ENCODE measurements around the gene PALM2AKAP2.

Gene PALM2AKAP2

DNA sequence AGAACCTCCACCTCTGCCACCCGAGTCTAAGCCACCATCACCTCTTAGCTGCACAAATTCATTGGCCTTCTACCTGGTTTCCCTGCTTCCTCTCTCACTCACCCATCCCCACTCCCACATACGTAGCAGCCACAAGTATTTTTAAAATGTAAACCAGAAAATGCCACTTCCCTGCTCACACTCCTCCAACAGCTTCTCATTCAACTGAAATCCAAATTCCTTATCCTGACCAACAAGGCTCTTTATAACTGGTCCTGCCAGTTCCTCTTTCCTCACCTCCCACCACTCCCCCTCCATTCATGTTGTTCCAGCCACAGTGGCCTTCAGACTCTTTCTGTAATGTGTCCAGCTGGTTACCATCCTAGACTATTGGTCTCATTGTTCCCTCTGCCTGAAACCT, 25.0 kb upstream of the PALM2AKAP2 start:
- Histone ChIP-seq H2AFZ (ENCODE audit: low read length) (no peak overlapping the region), H3K79me2 (ENCODE audit: insufficient read depth, low read length) (no peaks in the 10 kb centered on the region), H3F3A (ENCODE audit: low read depth) (no peaks in the 10 kb centered on the region), H3K9ac (ENCODE audit: low read depth, low read length, poor library complexity, severe bottlenecking) (no peak overlapping the region), H3K9me2 (replicated peaks; ENCODE audit: low read depth, low read length) (no peaks in the 10 kb centered on the region), H3K4me2 (ENCODE audit: low read depth, low read length, poor library complexity, severe bottlenecking) (no peak overlapping the region), H3K27me3 (ENCODE audit: insufficient read depth, low read length, poor library complexity, severe bottlenecking) (no peaks in the 10 kb centered on the region), H3K9me3 (ENCODE audit: insufficient read depth, low read depth, low read length) (no peaks in the 10 kb centered on the region), H3K4me1 (ENCODE audit: insufficient read depth, low read length, poor library complexity, severe bottlenecking) (no peaks in the 10 kb centered on the region), H4K20me1 (ENCODE audit: insufficient read depth, low read length, poor library complexity, severe bottlenecking) (no peaks in the 10 kb centered on the region), H3K36me3 (ENCODE audit: insufficient read depth, low read length) (no peaks in the 10 kb centered on the region), H3K4me3 (ENCODE audit: low read length, poor library complexity, severe bottlenecking) (no peak overlapping the region)
- TF ChIP-seq, protein P1, sequence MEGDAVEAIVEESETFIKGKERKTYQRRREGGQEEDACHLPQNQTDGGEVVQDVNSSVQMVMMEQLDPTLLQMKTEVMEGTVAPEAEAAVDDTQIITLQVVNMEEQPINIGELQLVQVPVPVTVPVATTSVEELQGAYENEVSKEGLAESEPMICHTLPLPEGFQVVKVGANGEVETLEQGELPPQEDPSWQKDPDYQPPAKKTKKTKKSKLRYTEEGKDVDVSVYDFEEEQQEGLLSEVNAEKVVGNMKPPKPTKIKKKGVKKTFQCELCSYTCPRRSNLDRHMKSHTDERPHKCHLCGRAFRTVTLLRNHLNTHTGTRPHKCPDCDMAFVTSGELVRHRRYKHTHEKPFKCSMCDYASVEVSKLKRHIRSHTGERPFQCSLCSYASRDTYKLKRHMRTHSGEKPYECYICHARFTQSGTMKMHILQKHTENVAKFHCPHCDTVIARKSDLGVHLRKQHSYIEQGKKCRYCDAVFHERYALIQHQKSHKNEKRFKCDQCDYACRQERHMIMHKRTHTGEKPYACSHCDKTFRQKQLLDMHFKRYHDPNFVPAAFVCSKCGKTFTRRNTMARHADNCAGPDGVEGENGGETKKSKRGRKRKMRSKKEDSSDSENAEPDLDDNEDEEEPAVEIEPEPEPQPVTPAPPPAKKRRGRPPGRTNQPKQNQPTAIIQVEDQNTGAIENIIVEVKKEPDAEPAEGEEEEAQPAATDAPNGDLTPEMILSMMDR (conservative IDR thresholded peaks at IDR 0.05; ENCODE audit: low read length) = no peak
- no peak for TF ChIP-seq EZH2phosphoT487 (IDR thresholded peaks at IDR 0.05; ENCODE audit: borderline replicate concordance)

DNA sequence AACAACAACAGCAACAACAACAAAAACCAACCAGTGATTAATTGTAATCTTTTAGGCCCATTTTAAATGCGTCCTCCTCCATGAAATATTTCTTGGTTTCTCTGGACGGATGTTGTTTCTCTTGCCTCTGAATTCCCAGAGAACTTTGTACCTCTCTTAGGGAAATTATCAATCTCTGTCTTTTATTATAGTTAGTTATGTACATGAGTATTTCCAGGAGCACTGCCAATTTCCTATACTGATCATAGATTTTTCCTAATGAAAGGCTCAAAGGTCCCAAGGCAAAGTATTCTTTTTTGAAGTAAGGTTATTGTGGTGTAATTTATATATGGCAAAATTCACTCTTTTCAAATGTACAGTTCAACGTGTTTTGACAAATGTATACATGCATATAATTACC, 20.4 kb upstream of the PALM2AKAP2 start:
- no peak for TF ChIP-seq EZH2phosphoT487 (IDR thresholded peaks at IDR 0.05; ENCODE audit: borderline replicate concordance)
- Histone ChIP-seq H3K36me3 (ENCODE audit: insufficient read depth, low read length) (no peaks in the 10 kb centered on the region), H3K4me1 (ENCODE audit: insufficient read depth, low read length, poor library complexity, severe bottlenecking) (no peaks in the 10 kb centered on the region), H3K79me2 (ENCODE audit: insufficient read depth, low read length) (no peaks in the 10 kb centered on the region), H2AFZ (ENCODE audit: low read length) (no peak overlapping the region), H3K4me2 (ENCODE audit: low read depth, low read length, poor library complexity, severe bottlenecking) (no peak overlapping the region), H3F3A (ENCODE audit: low read depth) (no peaks in the 10 kb centered on the region), H3K9ac (ENCODE audit: low read depth, low read length, poor library complexity, severe bottlenecking) (no peak overlapping the region), H3K4me3 (ENCODE audit: low read length, poor library complexity, severe bottlenecking) (no peak overlapping the region), H4K20me1 (ENCODE audit: insufficient read depth, low read length, poor library complexity, severe bottlenecking) (no peaks in the 10 kb centered on the region), H3K9me3 (ENCODE audit: insufficient read depth, low read depth, low read length) (no peaks in the 10 kb centered on the region), H3K9me2 (replicated peaks; ENCODE audit: low read depth, low read length) (no peaks in the 10 kb centered on the region), H3K27me3 (ENCODE audit: insufficient read depth, low read length, poor library complexity, severe bottlenecking) (no peaks in the 10 kb centered on the region)

DNA sequence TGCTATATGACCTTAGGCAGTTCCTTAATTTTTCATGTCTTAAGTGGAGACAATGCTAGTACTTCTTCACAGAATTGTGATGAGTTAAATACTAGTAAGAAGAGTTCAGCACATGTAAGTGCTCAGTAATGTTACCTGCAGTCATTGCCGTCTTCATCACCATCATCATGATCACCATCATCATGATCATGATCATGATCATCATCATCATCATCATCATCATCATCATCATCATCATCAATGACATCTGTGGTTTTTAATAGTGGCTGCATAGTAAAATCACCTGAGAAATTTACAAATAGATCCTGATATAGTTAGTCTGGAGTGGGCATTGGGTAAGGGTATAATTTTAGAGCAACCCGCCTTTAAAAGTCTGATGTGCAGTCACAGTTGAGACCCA, 14.7 kb upstream of the PALM2AKAP2 start:
- no peak for TF ChIP-seq EZH2phosphoT487 (IDR thresholded peaks at IDR 0.05; ENCODE audit: borderline replicate concordance)
- TF ChIP-seq, protein P1 (conservative IDR thresholded peaks at IDR 0.05; ENCODE audit: low read length) = no peak
- Histone ChIP-seq H3K79me2 (ENCODE audit: insufficient read depth, low read length) (no peaks in the 10 kb centered on the region), H3F3A (ENCODE audit: low read depth) (no peaks in the 10 kb centered on the region), H4K20me1 (ENCODE audit: insufficient read depth, low read length, poor library complexity, severe bottlenecking) (no peaks in the 10 kb centered on the region), H3K4me2 (ENCODE audit: low read depth, low read length, poor library complexity, severe bottlenecking) (no peak overlapping the region), H2AFZ (ENCODE audit: low read length) (no peak overlapping the region), H3K9ac (ENCODE audit: low read depth, low read length, poor library complexity, severe bottlenecking) (no peak overlapping the region), H3K9me3 (ENCODE audit: insufficient read depth, low read depth, low read length) (no peaks in the 10 kb centered on the region), H3K9me2 (replicated peaks; ENCODE audit: low read depth, low read length) (no peaks in the 10 kb centered on the region), H3K4me1 (ENCODE audit: insufficient read depth, low read length, poor library complexity, severe bottlenecking) (no peaks in the 10 kb centered on the region), H3K27me3 (ENCODE audit: insufficient read depth, low read length, poor library complexity, severe bottlenecking) (no peaks in the 10 kb centered on the region), H3K4me3 (ENCODE audit: low read length, poor library complexity, severe bottlenecking) (no peak overlapping the region), H3K36me3 (ENCODE audit: insufficient read depth, low read length) (no peaks in the 10 kb centered on the region)

DNA sequence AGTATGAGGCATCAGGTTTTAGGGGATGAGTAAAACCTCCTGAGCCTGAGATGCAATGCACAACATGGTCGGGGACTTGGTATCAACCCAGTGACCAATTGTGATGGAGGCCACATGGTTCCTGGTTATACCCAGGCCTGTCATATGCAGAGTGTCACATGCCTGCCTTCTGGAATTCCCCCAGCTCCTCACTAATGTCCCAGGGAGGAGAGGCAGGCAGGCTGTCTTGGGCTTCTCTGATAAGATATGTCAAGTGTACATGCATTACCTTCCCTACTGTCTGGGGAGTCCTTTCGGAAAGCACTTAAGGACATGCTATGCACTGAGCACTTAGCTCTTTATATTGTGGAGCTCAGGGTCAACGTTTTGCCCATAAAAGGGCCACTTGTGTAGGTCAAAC, 14.2 kb upstream of the PALM2AKAP2 start:
- Histone ChIP-seq H3K4me3 (ENCODE audit: low read length, poor library complexity, severe bottlenecking) (no peak overlapping the region), H3F3A (ENCODE audit: low read depth) (no peaks in the 10 kb centered on the region), H2AFZ (ENCODE audit: low read length) (no peak overlapping the region), H3K9me2 (replicated peaks; ENCODE audit: low read depth, low read length) (no peaks in the 10 kb centered on the region), H4K20me1 (ENCODE audit: insufficient read depth, low read length, poor library complexity, severe bottlenecking) (no peaks in the 10 kb centered on the region), H3K36me3 (ENCODE audit: insufficient read depth, low read length) (no peaks in the 10 kb centered on the region), H3K4me1 (ENCODE audit: insufficient read depth, low read length, poor library complexity, severe bottlenecking) (no peaks in the 10 kb centered on the region), H3K9ac (ENCODE audit: low read depth, low read length, poor library complexity, severe bottlenecking) (no peak overlapping the region), H3K27me3 (ENCODE audit: insufficient read depth, low read length, poor library complexity, severe bottlenecking) (no peaks in the 10 kb centered on the region), H3K9me3 (ENCODE audit: insufficient read depth, low read depth, low read length) (no peaks in the 10 kb centered on the region), H3K4me2 (ENCODE audit: low read depth, low read length, poor library complexity, severe bottlenecking) (no peak overlapping the region), H3K79me2 (ENCODE audit: insufficient read depth, low read length) (no peaks in the 10 kb centered on the region)
- no peak for TF ChIP-seq EZH2phosphoT487 (IDR thresholded peaks at IDR 0.05; ENCODE audit: borderline replicate concordance)
- TF ChIP-seq, protein P1 (conservative IDR thresholded peaks at IDR 0.05; ENCODE audit: low read length) = no peak
